Neural progenitor cell (in vitro differentiated cells): ENCODE measurements around the gene DNAI2. TPM values are rescaled to one million over a fixed set of nuclear protein-coding genes. Genes with fewer than 3 reads are reported as not detected.

ENCODE experiments used
- DNase-seq: peaks from one replicate; pipeline ENCODE4 v3.0.0-alpha.2; 2016; ENCODE audit warnings: low spot score
- H2AFZ ChIP-seq: fragments of 200-600 bp; sonication (generic); replicated peaks from 2 replicates; pipeline ENCODE4 v1.6.1; 2016; ENCODE audit warnings: antibody characterized with exemption
- H3F3A ChIP-seq: fragments of 200-600 bp; sonication (generic); 2 replicates; pipeline ENCODE4 v1.6.1; 2016; ENCODE audit warnings: antibody characterized with exemption, low read depth
- H3K27ac ChIP-seq: fragments of 200-600 bp; sonication (generic); 2 replicates; pipeline ENCODE4 v1.5.1; 2016; ENCODE audit warnings: mild to moderate bottlenecking
- H3K27me3 ChIP-seq: fragments of 200-600 bp; sonication (generic); 2 replicates; pipeline ENCODE4 v1.6.1; 2016; ENCODE audit warnings: mild to moderate bottlenecking, moderate library complexity
- H3K36me3 ChIP-seq: fragments of 200-600 bp; sonication (generic); 2 replicates; pipeline ENCODE4 v1.5.1; 2016
- H3K4me1 ChIP-seq: fragments of 200-600 bp; sonication (generic); 2 replicates; pipeline ENCODE4 v1.6.1; 2016; ENCODE audit warnings: mixed run types
- H3K4me2 ChIP-seq: fragments of 200-600 bp; sonication (generic); 2 replicates; pipeline ENCODE4 v1.6.1; 2016
- H3K4me3 ChIP-seq: fragments of 200-600 bp; sonication (generic); 2 replicates; pipeline ENCODE4 v1.5.1; 2016
- H3K79me2 ChIP-seq: fragments of 200-600 bp; sonication (generic); 2 replicates; pipeline ENCODE4 v1.6.1; 2016; ENCODE audit warnings: low read depth
- H3K9ac ChIP-seq: fragments of 200-600 bp; sonication (generic); 2 replicates; pipeline ENCODE4 v1.6.1; 2016
- H3K9me3 ChIP-seq: fragments of 200-600 bp; sonication (generic); 2 replicates; pipeline ENCODE4 v1.5.1; 2016; ENCODE audit warnings: low read depth
- H4K20me1 ChIP-seq: fragments of 200-600 bp; sonication (generic); 2 replicates; pipeline ENCODE4 v1.6.1; 2016; ENCODE audit warnings: low read depth
- H3K27ac Mint-ChIP-seq: 3 replicates; pipeline ENCODE4 v1.8.0; 2021; ENCODE audit warnings: mixed read lengths
- H3K27me3 Mint-ChIP-seq: 2 replicates; pipeline ENCODE4 v1.8.0; 2022; ENCODE audit warnings: low read depth, mild to moderate bottlenecking, inconsistent platforms, moderate library complexity, mixed read lengths; ENCODE audit not compliant: insufficient read depth
- H3K36me3 Mint-ChIP-seq: 3 replicates; pipeline ENCODE4 v1.8.0; 2021; ENCODE audit warnings: mixed read lengths
- H3K4me1 Mint-ChIP-seq: 3 replicates; pipeline ENCODE4 v1.8.0; 2021; ENCODE audit warnings: mixed read lengths
- H3K4me3 Mint-ChIP-seq: 3 replicates; pipeline ENCODE4 v1.8.0; 2021; ENCODE audit warnings: mild to moderate bottlenecking, moderate library complexity, mixed read lengths
- H3K9me3 Mint-ChIP-seq: 3 replicates; pipeline ENCODE4 v1.8.0; 2020; ENCODE audit warnings: mixed read lengths
- EZH2 ChIP-seq: fragments of 200-600 bp; sonication (generic); IDR thresholded peaks from 2 replicates; pipeline ENCODE4 v1.6.1; 2017; ENCODE audit warnings: antibody characterized with exemption, mild to moderate bottlenecking, moderate library complexity
- EZH2phosphoT487 ChIP-seq: fragments of 200-600 bp; sonication (generic); IDR thresholded peaks from 2 replicates; pipeline ENCODE4 v1.6.1; 2017; ENCODE audit warnings: antibody characterized with exemption
- total RNA-seq: library from RNA; depleted of rRNA; stranded (reverse); fragments of >200 nt; gene quantifications from 2 replicates; pipeline ENCODE4 v1.2.3, GENCODE V29; 2015; ENCODE audit warnings: low replicate concordance
- TF ChIP-seq, protein P1 (sequence below): fragments of 200-600 bp; sonication (generic); IDR thresholded peaks from 2 replicates; pipeline ENCODE4 v1.5.1; 2017; ENCODE audit warnings: antibody characterized with exemption, mild to moderate bottlenecking

DNAI2 gene
- total RNA-seq, 1 donor from 2014 or later, result not detected

DNA sequence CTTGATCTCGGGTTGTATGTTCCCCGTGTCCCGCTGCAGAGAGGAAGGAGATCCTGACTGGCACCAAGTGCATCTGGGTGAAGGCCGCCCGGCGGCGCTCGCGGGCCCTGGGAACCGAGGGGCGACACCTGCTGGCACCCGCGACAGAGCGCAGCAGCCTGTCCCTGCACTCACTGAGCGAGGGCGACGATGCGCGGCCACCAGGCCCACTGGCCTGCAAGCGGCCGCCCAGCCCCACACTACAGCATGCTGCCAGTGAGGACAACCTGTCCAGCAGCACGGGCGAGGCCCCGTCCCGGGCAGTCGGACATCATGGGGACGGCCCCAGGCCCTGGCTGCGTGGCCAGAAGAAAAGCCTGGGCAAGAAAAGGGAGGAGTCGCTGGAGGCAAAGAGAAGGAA, 80.1 kb downstream of the DNAI2 start:
- H3K36me3 Mint-ChIP-seq, result peaks cover 6% of the 10 kb centered on the region
- H3K4me3 Mint-ChIP-seq, result no peak overlapping the region
- Histone ChIP-seq H3K4me3 (no peak overlapping the region), H3K4me2 (no peak overlapping the region), H2AFZ (no peak overlapping the region), H3K9ac (no peak overlapping the region), H3K27me3 (peaks cover 70% of the 10 kb centered on the region), H4K20me1 (no peaks in the 10 kb centered on the region), H3K36me3 (no peaks in the 10 kb centered on the region), H3K27ac (no peak overlapping the region), H3K4me1 (peaks cover 4% of the 10 kb centered on the region), H3F3A (no peaks in the 10 kb centered on the region), H3K79me2 (no peaks in the 10 kb centered on the region), H3K9me3 (no peaks in the 10 kb centered on the region)
- H3K4me1 Mint-ChIP-seq, result peaks cover 15% of the 10 kb centered on the region
- peaks cover 14% of the 10 kb centered on the region for H3K27me3 Mint-ChIP-seq
- no peaks in the 10 kb centered on the region for H3K9me3 Mint-ChIP-seq
- H3K27ac Mint-ChIP-seq, result no peak overlapping the region
- TF ChIP-seq, protein P1, sequence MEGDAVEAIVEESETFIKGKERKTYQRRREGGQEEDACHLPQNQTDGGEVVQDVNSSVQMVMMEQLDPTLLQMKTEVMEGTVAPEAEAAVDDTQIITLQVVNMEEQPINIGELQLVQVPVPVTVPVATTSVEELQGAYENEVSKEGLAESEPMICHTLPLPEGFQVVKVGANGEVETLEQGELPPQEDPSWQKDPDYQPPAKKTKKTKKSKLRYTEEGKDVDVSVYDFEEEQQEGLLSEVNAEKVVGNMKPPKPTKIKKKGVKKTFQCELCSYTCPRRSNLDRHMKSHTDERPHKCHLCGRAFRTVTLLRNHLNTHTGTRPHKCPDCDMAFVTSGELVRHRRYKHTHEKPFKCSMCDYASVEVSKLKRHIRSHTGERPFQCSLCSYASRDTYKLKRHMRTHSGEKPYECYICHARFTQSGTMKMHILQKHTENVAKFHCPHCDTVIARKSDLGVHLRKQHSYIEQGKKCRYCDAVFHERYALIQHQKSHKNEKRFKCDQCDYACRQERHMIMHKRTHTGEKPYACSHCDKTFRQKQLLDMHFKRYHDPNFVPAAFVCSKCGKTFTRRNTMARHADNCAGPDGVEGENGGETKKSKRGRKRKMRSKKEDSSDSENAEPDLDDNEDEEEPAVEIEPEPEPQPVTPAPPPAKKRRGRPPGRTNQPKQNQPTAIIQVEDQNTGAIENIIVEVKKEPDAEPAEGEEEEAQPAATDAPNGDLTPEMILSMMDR, result peak; percentile 96
- no peak for TF ChIP-seq EZH2phosphoT487
- TF ChIP-seq EZH2, result peak; percentile 43
- DNase-seq, result peak; percentile 92

DNA sequence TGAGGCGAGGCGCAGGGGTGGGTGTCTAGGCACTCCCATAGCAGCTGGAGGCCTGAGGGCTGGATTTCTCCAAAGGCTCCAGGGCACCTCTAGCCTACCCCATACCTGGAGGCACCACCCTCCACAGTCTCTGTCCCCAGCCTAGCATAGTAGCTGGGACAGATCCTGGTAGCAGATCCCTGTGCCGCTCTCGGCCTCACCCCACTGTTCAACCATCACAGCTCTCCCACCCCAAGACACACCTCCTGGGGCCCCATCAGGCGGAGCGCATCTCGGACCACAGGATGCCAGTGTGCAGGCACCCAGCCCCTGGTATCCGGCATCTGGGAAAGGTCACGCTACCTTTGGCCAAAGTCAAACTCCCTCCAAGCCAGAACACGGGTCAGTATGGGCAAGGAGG, 80.5 kb downstream of the DNAI2 start:
- Histone ChIP-seq H3F3A (no peaks in the 10 kb centered on the region), H3K4me2 (no peak overlapping the region), H3K27me3 (peaks cover 67% of the 10 kb centered on the region), H4K20me1 (no peaks in the 10 kb centered on the region), H2AFZ (no peak overlapping the region), H3K4me3 (no peak overlapping the region), H3K36me3 (no peaks in the 10 kb centered on the region), H3K9ac (no peak overlapping the region), H3K79me2 (no peaks in the 10 kb centered on the region), H3K4me1 (peaks cover 4% of the 10 kb centered on the region), H3K27ac (no peak overlapping the region), H3K9me3 (no peaks in the 10 kb centered on the region)
- peaks cover 17% of the 10 kb centered on the region for H3K4me1 Mint-ChIP-seq
- no peak overlapping the region for H3K4me3 Mint-ChIP-seq
- peak; percentile 8 for TF ChIP-seq EZH2
- TF ChIP-seq, protein P1, result no peak
- TF ChIP-seq EZH2phosphoT487, result no peak
- no peaks in the 10 kb centered on the region for H3K9me3 Mint-ChIP-seq
- DNase-seq, result no peak
- peaks cover 6% of the 10 kb centered on the region for H3K36me3 Mint-ChIP-seq
- no peak overlapping the region for H3K27ac Mint-ChIP-seq
- H3K27me3 Mint-ChIP-seq, result peaks cover 12% of the 10 kb centered on the region

DNA sequence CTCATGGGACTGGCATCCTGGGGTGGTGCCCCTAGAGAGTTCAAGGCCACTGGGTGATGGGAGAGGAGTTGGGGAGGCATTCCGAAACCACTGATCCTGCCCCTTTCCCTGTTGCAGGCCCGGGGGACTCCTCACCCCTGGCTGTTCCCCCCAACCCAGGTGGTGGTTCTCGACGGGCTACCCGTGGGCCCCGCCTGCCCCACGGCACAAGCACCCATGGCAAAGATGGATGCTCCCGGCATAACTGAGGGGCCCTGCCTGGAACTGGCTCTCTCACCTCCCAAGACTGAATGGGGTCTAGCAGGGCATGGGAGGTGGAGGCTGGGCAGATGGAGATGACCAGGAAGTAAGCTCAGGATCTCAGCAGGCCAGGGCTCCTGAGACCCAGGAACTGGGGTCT, 81.0 kb downstream of the DNAI2 start:
- H3K36me3 Mint-ChIP-seq, result peaks cover 6% of the 10 kb centered on the region
- no peaks in the 10 kb centered on the region for H3F3A ChIP-seq
- no peak for DNase-seq
- H4K20me1 ChIP-seq, result no peaks in the 10 kb centered on the region
- H3K4me1 ChIP-seq, result peaks cover 4% of the 10 kb centered on the region
- peaks cover 10% of the 10 kb centered on the region for H3K27me3 Mint-ChIP-seq
- H3K4me3 ChIP-seq, result no peak overlapping the region
- no peaks in the 10 kb centered on the region for H3K9me3 ChIP-seq
- H3K9ac ChIP-seq, result no peak overlapping the region
- no peak overlapping the region for H3K27ac Mint-ChIP-seq
- H3K79me2 ChIP-seq, result peaks cover 4% of the 10 kb centered on the region
- H2AFZ ChIP-seq, result no peak overlapping the region
- no peak overlapping the region for H3K4me2 ChIP-seq
- no peaks in the 10 kb centered on the region for H3K36me3 ChIP-seq
- H3K27me3 ChIP-seq, result peaks cover 65% of the 10 kb centered on the region
- H3K4me3 Mint-ChIP-seq, result no peak overlapping the region
- H3K27ac ChIP-seq, result no peak overlapping the region
- TF ChIP-seq EZH2 (no peak), EZH2phosphoT487 (no peak)
- TF ChIP-seq, protein P1, result no peak
- no peaks in the 10 kb centered on the region for H3K9me3 Mint-ChIP-seq
- H3K4me1 Mint-ChIP-seq, result peaks cover 18% of the 10 kb centered on the region
